Endothelial cell of umbilical vein (primary cell): ENCODE measurements around the gene KCNAB2. TPM values are rescaled to one million over a fixed set of nuclear protein-coding genes. Genes with fewer than 3 reads are reported as not detected.

Experiments used
- BruUV-seq: library from RNA; stranded (reverse); fragments of 400-500 nt; replicated peaks from 2 replicates; lab custom pipeline; 2021; lab: Mats Ljungman, UMichigan
- CTCF ChIA-PET: fragments of 300-600, 350-600 bp; sonication (Branson Sonifier 250); formaldehyde crosslinking; loops from one replicate; lab custom pipeline; 2021; ENCODE audit warnings: antibody characterized with exemption, inconsistent platforms; lab: Charles Lee
- POLR2A ChIA-PET: fragments of 300-600, 350-600 bp; sonication (Branson Sonifier 250); formaldehyde crosslinking; loops from one replicate; lab custom pipeline; 2021; ENCODE audit warnings: antibody characterized with exemption, inconsistent platforms; lab: Charles Lee
- DNase-seq: peaks from one replicate; pipeline ENCODE4 v3.0.0-alpha.2; 2011; ENCODE audit warnings: low read depth, low spot score
- FAIRE-seq: peaks from 2 replicates; lab custom pipeline; 2011; peaks lifted over from hg19 to GRCh38; lab: Jason Lieb, UNC
- H2AFZ ChIP-seq: 2 replicates; pipeline ENCODE4 v1.6.0; 2012; ENCODE audit warnings: low read depth, low read length, control low read depth, inconsistent platforms
- H3K27ac ChIP-seq: 2 replicates; pipeline ENCODE4 v1.5.1; 2011; ENCODE audit warnings: low read depth, mild to moderate bottlenecking, control low read depth, low read length, moderate library complexity; ENCODE audit not compliant: insufficient read depth
- H3K27me3 ChIP-seq, 2 experiments: 2 replicates each; pipeline versions ENCODE4 v1.6.0 to v1.6.1; 2011; ENCODE audit warnings: low read length in 2 of 2, mixed read lengths in 1 of 2; ENCODE audit not compliant: control insufficient read depth in 2 of 2, insufficient read depth in 2 of 2
- H3K36me3 ChIP-seq, 2 experiments: 2 replicates in 1 of 2; 3 replicates in 1 of 2; pipeline ENCODE4 v1.5.1; 2011; ENCODE audit warnings: low read length in 2 of 2, mild to moderate bottlenecking in 1 of 2, moderate library complexity in 1 of 2; ENCODE audit not compliant: control insufficient read depth in 2 of 2, insufficient read depth in 2 of 2; ENCODE audit errors: extremely low read depth in 1 of 2
- H3K4me1 ChIP-seq: 3 replicates; pipeline ENCODE4 v1.5.1; 2011; ENCODE audit warnings: mild to moderate bottlenecking, low read length; ENCODE audit not compliant: control insufficient read depth, insufficient read depth; ENCODE audit errors: extremely low read depth
- H3K4me2 ChIP-seq: 2 replicates; pipeline ENCODE4 v1.6.1; 2011; ENCODE audit warnings: low read length, control low read depth, mixed read lengths; ENCODE audit not compliant: insufficient read depth
- H3K4me3 ChIP-seq, 3 experiments: fragments of 200-600 bp in 1 of 3; sonication (generic), shearing (Covaris generic) in 1 of 3; replicated peaks in 1 of 3; 2 replicates each; pipeline ENCODE4 v1.5.1; 2011 to 2016; ENCODE audit warnings: control low read depth in 3 of 3, low read length in 3 of 3, mild to moderate bottlenecking in 2 of 3, inconsistent platforms in 1 of 3, low read depth in 1 of 3, moderate library complexity in 1 of 3; ENCODE audit not compliant: insufficient read depth in 1 of 3
- H3K79me2 ChIP-seq: 2 replicates; pipeline ENCODE4 v1.6.0; 2012; ENCODE audit warnings: low read length, inconsistent platforms; ENCODE audit not compliant: control insufficient read depth, insufficient read depth
- H3K9ac ChIP-seq: replicated peaks from 2 replicates; pipeline ENCODE3; 2011; ENCODE audit warnings: low read length, control low read depth; ENCODE audit not compliant: insufficient read depth; ENCODE audit errors: extremely low read depth
- H3K9me1 ChIP-seq: replicated peaks from 3 replicates; pipeline ENCODE4 v1.6.0; 2011; ENCODE audit warnings: mild to moderate bottlenecking, low read length; ENCODE audit not compliant: control insufficient read depth, insufficient read depth; ENCODE audit errors: extremely low read depth
- H3K9me3 ChIP-seq: replicated peaks from 2 replicates; pipeline ENCODE4 v1.5.1; 2012; ENCODE audit warnings: low read length, inconsistent platforms; ENCODE audit not compliant: control insufficient read depth, insufficient read depth
- H4K20me1 ChIP-seq: replicated peaks from 2 replicates; pipeline ENCODE3; 2011; ENCODE audit warnings: mild to moderate bottlenecking, low read length; ENCODE audit not compliant: control insufficient read depth, insufficient read depth; ENCODE audit errors: extremely low read depth
- MYC ChIP-seq: IDR thresholded peaks from one replicate; pipeline ENCODE4 v1.6.1; 2011; ENCODE audit warnings: mild to moderate bottlenecking, low read depth, low read length
- dilution Hi-C: fragments of 300-500 bp; cut with MboI; formaldehyde crosslinking; loops from one replicate; pipeline ENCODE4 v1.15.0; 2019; ENCODE audit warnings: low sequenced_read_pairs; ENCODE audit not compliant: extremely low pct_ligation_motif_present
- intact Hi-C: fragments of 100-400 bp; cut with micrococcal nuclease; formaldehyde crosslinking; loops from one replicate; pipeline ENCODE4 v1.10.0; 2022
- polyA plus RNA-seq, 4 experiments: library from polyadenylated mRNA; depleted of rRNA in 3 of 4; stranded (reverse) in 3 of 4; unstranded in 1 of 4; fragments of >200 nt; gene quantifications; 2 replicates each; pipeline versions ENCODE4 v1.2.1 to v1.2.3, GENCODE V29; 2011 to 2012; ENCODE audit warnings: missing spikeins in 1 of 4
- total RNA-seq: library from RNA; stranded (reverse); gene quantifications from 2 replicates; pipeline ENCODE4 v1.2.3, GENCODE V29; 2021
- TF ChIP-seq, protein P1 (sequence below): IDR thresholded peaks from 2 replicates; pipeline ENCODE4 v1.6.1; 2011; ENCODE audit not compliant: insufficient read depth, insufficient read length
- TF ChIP-seq, protein P2 (sequence below), 2 donors: IDR thresholded peaks; 1 replicate in 1 of 2; 2 replicates in 1 of 2; pipeline ENCODE4 v1.5.1; 2011; ENCODE audit warnings: low read length in 2 of 2, mild to moderate bottlenecking in 2 of 2, moderate library complexity in 2 of 2, control low read depth in 1 of 2, inconsistent platforms in 1 of 2, low read depth in 1 of 2; ENCODE audit not compliant: insufficient read depth in 1 of 2; ENCODE audit errors: extremely low read depth in 1 of 2

Gene KCNAB2
- total and polyA plus RNA-seq, 2 donors (not counting 3 experiments of a cell fraction or from before 2014, with no cell fraction given) = 2.4 to 3.8 TPM

DNA sequence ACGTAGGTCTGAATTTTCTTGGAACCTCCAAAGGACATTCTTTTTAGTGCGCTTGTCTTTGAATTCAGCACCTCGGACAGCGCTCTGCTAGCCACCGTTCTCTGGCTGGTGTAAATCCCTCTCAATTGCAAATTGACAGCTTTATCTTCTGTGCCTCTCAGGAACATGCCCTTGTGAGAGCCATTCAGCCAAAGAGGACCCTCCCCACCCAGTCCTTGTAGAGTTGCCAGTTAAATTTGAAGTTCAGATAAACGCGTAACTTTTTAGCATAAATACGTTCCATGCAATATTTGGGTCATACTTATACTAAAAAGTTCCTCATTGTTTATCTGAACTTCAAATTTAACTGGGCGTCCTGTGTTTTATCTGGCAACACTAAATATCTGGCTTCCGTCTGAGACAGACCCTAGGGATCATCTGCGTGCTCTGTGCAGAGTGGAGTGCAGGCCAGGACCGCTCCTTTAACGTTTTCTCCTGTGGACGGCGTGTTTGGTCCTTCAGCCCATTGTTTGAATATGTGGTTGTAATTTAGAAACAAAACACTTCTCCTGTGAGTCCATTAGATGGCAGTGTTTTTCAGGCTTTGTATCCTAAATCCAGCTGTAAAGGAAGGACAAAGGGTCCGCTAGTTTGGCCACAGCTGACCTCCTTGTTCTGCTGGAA is 7.0 kb downstream of the KCNAB2 start:
- Histone ChIP-seq H4K20me1 (no peaks in the 10 kb centered on the region), H3K36me3 (no peaks in the 10 kb centered on the region), H3K4me2 (no peak overlapping the region), H3K27me3 (no peaks in the 10 kb centered on the region), H3K27ac (no peak overlapping the region), H3K9me1 (no peaks in the 10 kb centered on the region), H2AFZ (no peak overlapping the region), H3K9me3 (no peaks in the 10 kb centered on the region), H3K9ac (no peak overlapping the region), H3K4me1 (no peaks in the 10 kb centered on the region), H3K79me2 (no peaks in the 10 kb centered on the region), H3K4me3 (no peak overlapping the region)
- no TSS peak for BruUV-seq
- DNase-seq (peak; percentile 70), FAIRE-seq (peak; percentile 83)
- intact Hi-C loops = loop anchor here (1.0 to 5.0 kb wide), 9 partner anchors 28 to 370 kb away; partner anchors contain the start of genes ESPN and NPHP4
- POLR2A ChIA-PET = no interaction called here
- TF ChIP-seq, protein P1, sequence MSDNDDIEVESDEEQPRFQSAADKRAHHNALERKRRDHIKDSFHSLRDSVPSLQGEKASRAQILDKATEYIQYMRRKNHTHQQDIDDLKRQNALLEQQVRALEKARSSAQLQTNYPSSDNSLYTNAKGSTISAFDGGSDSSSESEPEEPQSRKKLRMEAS = no peak
- TF ChIP-seq, protein P2, sequence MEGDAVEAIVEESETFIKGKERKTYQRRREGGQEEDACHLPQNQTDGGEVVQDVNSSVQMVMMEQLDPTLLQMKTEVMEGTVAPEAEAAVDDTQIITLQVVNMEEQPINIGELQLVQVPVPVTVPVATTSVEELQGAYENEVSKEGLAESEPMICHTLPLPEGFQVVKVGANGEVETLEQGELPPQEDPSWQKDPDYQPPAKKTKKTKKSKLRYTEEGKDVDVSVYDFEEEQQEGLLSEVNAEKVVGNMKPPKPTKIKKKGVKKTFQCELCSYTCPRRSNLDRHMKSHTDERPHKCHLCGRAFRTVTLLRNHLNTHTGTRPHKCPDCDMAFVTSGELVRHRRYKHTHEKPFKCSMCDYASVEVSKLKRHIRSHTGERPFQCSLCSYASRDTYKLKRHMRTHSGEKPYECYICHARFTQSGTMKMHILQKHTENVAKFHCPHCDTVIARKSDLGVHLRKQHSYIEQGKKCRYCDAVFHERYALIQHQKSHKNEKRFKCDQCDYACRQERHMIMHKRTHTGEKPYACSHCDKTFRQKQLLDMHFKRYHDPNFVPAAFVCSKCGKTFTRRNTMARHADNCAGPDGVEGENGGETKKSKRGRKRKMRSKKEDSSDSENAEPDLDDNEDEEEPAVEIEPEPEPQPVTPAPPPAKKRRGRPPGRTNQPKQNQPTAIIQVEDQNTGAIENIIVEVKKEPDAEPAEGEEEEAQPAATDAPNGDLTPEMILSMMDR (IDR thresholded peaks at IDR 0.05; ENCODE audit: extremely low read depth in 1 of 2, insufficient read depth in 1 of 2, low read depth in 1 of 2, low read length in 2 of 2) = peak; percentile 59 to 62
- CTCF ChIA-PET = interaction anchor here (0.6 to 3.5 kb wide), 35 partner anchors 10 to 292 kb away, joined by 3 to 93 read pairs (median 4); partner anchors contain the start of gene HES3
- dilution Hi-C loops = no loop called here

DNA sequence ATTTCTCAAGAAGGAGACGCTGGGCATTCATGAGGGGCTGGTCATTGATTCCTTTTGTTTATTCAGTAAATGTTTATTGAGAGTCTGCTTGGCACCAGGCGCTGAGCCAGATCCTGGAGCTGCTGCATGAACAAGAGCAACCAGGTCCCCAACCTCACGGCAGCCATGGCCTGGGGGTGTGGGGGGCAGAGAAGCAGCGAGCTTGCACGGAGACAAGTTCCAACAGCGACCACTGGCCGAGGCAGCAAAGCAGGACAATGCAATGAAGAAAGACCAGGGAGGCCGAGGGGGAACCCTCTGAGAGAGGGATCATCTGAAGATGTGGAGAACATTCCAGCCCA is 7.5 kb downstream of the KCNAB2 start:
- no peak for DNase-seq
- intact Hi-C loops = loop anchor here (1.0 to 5.0 kb wide), 8 partner anchors 27 to 369 kb away; partner anchors contain the start of gene ESPN
- POLR2A ChIA-PET = no interaction called here
- FAIRE-seq = no peak
- no peaks in the 10 kb centered on the region for H3K9me1 ChIP-seq
- CTCF ChIA-PET = interaction anchor here (0.6 to 3.5 kb wide), 33 partner anchors 11 to 292 kb away, joined by 3 to 93 read pairs (median 5); partner anchors contain the start of gene HES3
- no peak overlapping the region for H3K9ac ChIP-seq
- TF ChIP-seq MYC = no peak
- H3K27me3 ChIP-seq = no peaks in the 10 kb centered on the region
- peaks cover 2% of the 10 kb centered on the region for H3K4me1 ChIP-seq
- H3K36me3 ChIP-seq = no peaks in the 10 kb centered on the region
- H3K27ac ChIP-seq = no peak overlapping the region
- H2AFZ ChIP-seq = no peak overlapping the region
- no peaks in the 10 kb centered on the region for H4K20me1 ChIP-seq
- H3K4me2 ChIP-seq = no peak overlapping the region
- BruUV-seq = no TSS peak
- no peaks in the 10 kb centered on the region for H3K9me3 ChIP-seq
- dilution Hi-C loops = no loop called here
- no peaks in the 10 kb centered on the region for H3K79me2 ChIP-seq
- H3K4me3 ChIP-seq = no peak overlapping the region
